IMR-90 (cell line): Measurements from ENCODE around the gene ZNF236. TPM values are rescaled to one million over a fixed set of nuclear protein-coding genes. Genes with fewer than 3 reads are reported as not detected.

Experiments used
- ATAC-seq: fragments of 200-7000 bp; cut with Tn5 transposase; 2 replicates; pipeline ENCODE4 v1.9.1; 2020; ENCODE audit warnings: low read depth, mild to moderate bottlenecking, moderate library complexity
- BruUV-seq: library from RNA; stranded (reverse); fragments of 400-500 nt; replicated peaks from 2 replicates; lab custom pipeline; 2021; lab: Mats Ljungman, UMichigan
- CTCF ChIA-PET: fragments of 300-600 bp; formaldehyde crosslinking; extraction: SDS; loops from one replicate; lab custom pipeline; 2021; ENCODE audit warnings: antibody characterized with exemption; lab: Yijun Ruan, JAX
- POLR2A ChIA-PET: fragments of 300-600 bp; sonication (Branson Sonifier 250); formaldehyde crosslinking; loops from one replicate; lab custom pipeline; 2022; ENCODE audit warnings: antibody characterized with exemption; ENCODE audit not compliant: unreplicated experiment; lab: Charles Lee
- DNase-seq: peaks from one replicate; pipeline ENCODE4 v3.0.0; 2013
- H2AFZ ChIP-seq: replicated peaks from 2 replicates; pipeline ENCODE3; 2013; ENCODE audit warnings: low read length, mild to moderate bottlenecking; ENCODE audit not compliant: poor library complexity
- H2AK5ac ChIP-seq: 2 replicates; pipeline ENCODE4 v1.6.1; 2013; ENCODE audit warnings: low read depth, low read length, inconsistent platforms
- H2AK9ac ChIP-seq: replicated peaks from 2 replicates; pipeline ENCODE3; 2013; ENCODE audit warnings: mild to moderate bottlenecking, low read depth, low read length, moderate library complexity; ENCODE audit not compliant: poor library complexity
- H2BK120ac ChIP-seq: 2 replicates; pipeline ENCODE4 v1.6.1; 2013; ENCODE audit warnings: low read depth, low read length, inconsistent platforms
- H2BK15ac ChIP-seq: 3 replicates; pipeline ENCODE4 v1.6.1; 2013; ENCODE audit warnings: low read depth, low read length, inconsistent platforms
- H2BK20ac ChIP-seq: 2 replicates; pipeline ENCODE4 v1.6.1; 2013; ENCODE audit warnings: low read depth, mild to moderate bottlenecking, inconsistent platforms, low read length, moderate library complexity
- H2BK5ac ChIP-seq: 2 replicates; pipeline ENCODE4 v1.6.1; 2013; ENCODE audit warnings: mild to moderate bottlenecking, low read depth, low read length, inconsistent platforms; ENCODE audit not compliant: poor library complexity, severe bottlenecking
- H3K14ac ChIP-seq: replicated peaks from 2 replicates; pipeline ENCODE4 v1.6.1; 2013; ENCODE audit warnings: low read depth, low read length, inconsistent platforms
- H3K18ac ChIP-seq: 2 replicates; pipeline ENCODE4 v1.6.1; 2013; ENCODE audit warnings: low read depth, low read length, control low read depth
- H3K23ac ChIP-seq: 2 replicates; pipeline ENCODE4 v1.6.1; 2013; ENCODE audit warnings: low read depth, low read length, inconsistent platforms
- H3K27ac ChIP-seq: 2 replicates; pipeline ENCODE4 v1.5.1; 2013; ENCODE audit warnings: mild to moderate bottlenecking, control low read depth, low read length; ENCODE audit not compliant: insufficient read depth
- H3K27me3 ChIP-seq: 2 replicates; pipeline ENCODE4 v1.6.1; 2013; ENCODE audit warnings: low read length; ENCODE audit not compliant: control insufficient read depth, insufficient read depth
- H3K36me3 ChIP-seq: 2 replicates; pipeline ENCODE4 v1.6.1; 2013; ENCODE audit warnings: low read length, mixed read lengths; ENCODE audit not compliant: control insufficient read depth, insufficient read depth
- H3K4ac ChIP-seq: 2 replicates; pipeline ENCODE4 v1.6.1; 2013; ENCODE audit warnings: low read depth, low read length, inconsistent platforms
- H3K4me1 ChIP-seq: 2 replicates; pipeline ENCODE4 v1.6.1; 2013; ENCODE audit warnings: low read length, mixed read lengths; ENCODE audit not compliant: control insufficient read depth, insufficient read depth
- H3K4me2 ChIP-seq: 2 replicates; pipeline ENCODE4 v1.6.1; 2013; ENCODE audit warnings: low read depth, mild to moderate bottlenecking, control low read depth, low read length, moderate library complexity
- H3K4me3 ChIP-seq: 2 replicates; pipeline ENCODE4 v1.5.1; 2013; ENCODE audit warnings: low read depth, mild to moderate bottlenecking, control low read depth, low read length, moderate library complexity; ENCODE audit not compliant: insufficient read depth
- H3K56ac ChIP-seq: 2 replicates; pipeline ENCODE4 v1.6.1; 2013; ENCODE audit warnings: low read length, inconsistent platforms; ENCODE audit not compliant: insufficient read depth; ENCODE audit errors: extremely low read depth
- H3K79me1 ChIP-seq, 2 experiments: 2 replicates each; pipeline ENCODE4 v1.6.1; 2013; ENCODE audit warnings: low read length in 2 of 2, inconsistent platforms in 1 of 2, low read depth in 1 of 2
- H3K9ac ChIP-seq: 2 replicates; pipeline ENCODE4 v1.6.1; 2013; ENCODE audit warnings: low read depth, low read length, control low read depth
- H3K9me1 ChIP-seq: 2 replicates; pipeline ENCODE4 v1.6.1; 2013; ENCODE audit warnings: low read length, inconsistent platforms; ENCODE audit not compliant: insufficient read depth
- H3K9me3 ChIP-seq: 2 replicates; pipeline ENCODE4 v1.6.1; 2013; ENCODE audit warnings: low read length; ENCODE audit not compliant: control insufficient read depth, insufficient read depth
- H4K20me1 ChIP-seq: 2 replicates; pipeline ENCODE4 v1.6.1; 2013; ENCODE audit warnings: low read length, inconsistent platforms; ENCODE audit not compliant: insufficient read depth
- H4K5ac ChIP-seq: 2 replicates; pipeline ENCODE4 v1.6.1; 2013; ENCODE audit warnings: mild to moderate bottlenecking, low read depth, low read length, control low read depth
- H4K8ac ChIP-seq, 2 experiments: 2 replicates each; pipeline ENCODE4 v1.6.1; 2013; ENCODE audit warnings: low read depth in 2 of 2, low read length in 2 of 2, control low read depth in 1 of 2, inconsistent platforms in 1 of 2
- H4K91ac ChIP-seq: 2 replicates; pipeline ENCODE4 v1.6.1; 2013; ENCODE audit warnings: low read depth, low read length, inconsistent platforms; ENCODE audit not compliant: insufficient read depth
- BHLHE40 ChIP-seq: fragments of 150-350 bp; IDR thresholded peaks from 2 replicates; pipeline ENCODE4 v1.6.1; 2016; ENCODE audit warnings: mild to moderate bottlenecking, low read depth, low read length
- CEBPB ChIP-seq: IDR thresholded peaks from 2 replicates; pipeline ENCODE4 v1.6.1; 2012; ENCODE audit warnings: low read depth, low read length, improper control_type of control experiment
- CTCF ChIP-seq: conservative IDR thresholded peaks from 2 replicates; pipeline ENCODE4 v1.5.1; 2012; ENCODE audit warnings: mild to moderate bottlenecking, low read depth, low read length, improper control_type of control experiment
- ELK1 ChIP-seq: fragments of 150-350 bp; IDR thresholded peaks from 2 replicates; pipeline ENCODE4 v1.6.1; 2016; ENCODE audit warnings: low read depth, mild to moderate bottlenecking, low read length, moderate library complexity, borderline replicate concordance
- MAZ ChIP-seq: IDR thresholded peaks from 2 replicates; pipeline ENCODE4 v1.6.1; 2012; ENCODE audit warnings: low read depth, mild to moderate bottlenecking, low read length, improper control_type of control experiment, moderate library complexity, borderline replicate concordance
- NFE2L2 ChIP-seq: fragments of 150-350 bp; IDR thresholded peaks from 2 replicates; pipeline ENCODE4 v1.6.1; 2016; ENCODE audit warnings: low read depth, mild to moderate bottlenecking, low read length
- POLR2A ChIP-seq: IDR thresholded peaks from 2 replicates; pipeline ENCODE4 v1.6.1; 2012; ENCODE audit warnings: mild to moderate bottlenecking, low read depth, low read length
- RAD21 ChIP-seq: IDR thresholded peaks from 2 replicates; pipeline ENCODE4 v1.6.1; 2012; ENCODE audit warnings: low read length, improper control_type of control experiment
- RCOR1 ChIP-seq: IDR thresholded peaks from 2 replicates; pipeline ENCODE4 v1.6.1; 2012; ENCODE audit warnings: mild to moderate bottlenecking, low read length, improper control_type of control experiment; ENCODE audit not compliant: insufficient replicate concordance
- RFX5 ChIP-seq: IDR thresholded peaks from 2 replicates; pipeline ENCODE4 v1.8.0; 2012; ENCODE audit warnings: low read depth, mild to moderate bottlenecking, low read length, moderate library complexity
- SMC3 ChIP-seq: fragments of 150-350 bp; IDR thresholded peaks from 2 replicates; pipeline ENCODE4 v1.6.1; 2016; ENCODE audit warnings: low read depth, mild to moderate bottlenecking, antibody characterized with exemption, low read length, moderate library complexity
- WGBS, 2 experiments: methylation state at CpG; one replicate each; pipeline versions ENCODE4 v1.1.5 to v1.1.7; 2013; ENCODE audit warnings: missing lambda C conversion rate in 2 of 2; ENCODE audit not compliant: insufficient read length in 1 of 2; ENCODE audit errors: extremely low coverage in 2 of 2; 5-methylcytosine and 5-hydroxymethylcytosine counted together
- dilution Hi-C: fragments of 300-500 bp; cut with HindIII; formaldehyde crosslinking; loops from one replicate; pipeline ENCODE4 v1.14.3; 2018; ENCODE audit warnings: low sequenced_read_pairs; ENCODE audit not compliant: unreplicated experiment
- in situ Hi-C: fragments of 300-500 bp; cut with MboI; formaldehyde crosslinking; loops from 3 replicates; pipeline ENCODE4 v1.14.3; 2019; ENCODE audit warnings: low sequenced_read_pairs, inconsistent platforms, mixed read lengths
- intact Hi-C: fragments of 100-400 bp; cut with micrococcal nuclease; formaldehyde crosslinking; loops from 2 replicates; pipeline ENCODE4 v1.10.0; 2022
- polyA plus RNA-seq, 3 experiments: library from polyadenylated mRNA; depleted of rRNA; stranded (reverse); fragments of >200 nt; gene quantifications; 2 replicates each; pipeline ENCODE4 v1.2.3, GENCODE V29; 2012; ENCODE audit warnings: low replicate concordance in 1 of 3
- total RNA-seq: library from RNA; depleted of rRNA; stranded (reverse); fragments of >200 nt; gene quantifications from 2 replicates; pipeline ENCODE4 v1.2.3, GENCODE V29; 2012

ZNF236 gene
- total and polyA plus RNA-seq, 2 of the 4 experiments (the other 2 are of a cell fraction) = 3.6 to 9.7 TPM

GRCh38 chr18:76938619-76939018 lies 116.3 kb downstream of the ZNF236 start:
- no peak for ATAC-seq
- 98% methylated on average over 5 of the region's 12 CpGs; no CpG with 5 or more reads in 1 of the 2 experiments for WGBS, 2 experiments

More at GRCh38 chr18:76938619-76939018, 116.3 kb downstream of the ZNF236 start:
- H3K9me3 ChIP-seq = no peaks in the 10 kb centered on the region
- no peak overlapping the region for H3K56ac ChIP-seq
- peaks cover 30% of the 10 kb centered on the region for H3K36me3 ChIP-seq
- H3K4me2 ChIP-seq = no peak overlapping the region
- no peaks in the 10 kb centered on the region for H3K27me3 ChIP-seq
- no peak overlapping the region for H2AK9ac ChIP-seq
- H4K8ac ChIP-seq = no peak overlapping the region
- no TSS peak for BruUV-seq
- no peak overlapping the region for H3K4ac ChIP-seq
- no peak overlapping the region for H3K27ac ChIP-seq
- dilution Hi-C loops (no loop called here), intact Hi-C loops (no loop called here), in situ Hi-C loops (no loop called here)
- H2BK5ac ChIP-seq = no peak overlapping the region
- DNase-seq = no peak
- H2BK20ac ChIP-seq = no peak overlapping the region
- no peak overlapping the region for H3K23ac ChIP-seq
- H4K91ac ChIP-seq = no peak overlapping the region
- H3K9ac ChIP-seq = no peak overlapping the region
- no peaks in the 10 kb centered on the region for H4K20me1 ChIP-seq
- H3K18ac ChIP-seq = no peak overlapping the region
- ChIA-PET POLR2A (no interaction called here), CTCF (no interaction called here)
- H2BK15ac ChIP-seq = no peak overlapping the region
- TF ChIP-seq CTCF (no peak), POLR2A (no peak), ELK1 (no peak), SMC3 (no peak), MAZ (no peak), NFE2L2 (no peak), CEBPB (no peak), RAD21 (no peak), RFX5 (no peak), BHLHE40 (no peak), RCOR1 (no peak)
- H3K4me1 ChIP-seq = no peaks in the 10 kb centered on the region
- H2AFZ ChIP-seq = no peak overlapping the region
- H3K4me3 ChIP-seq = no peak overlapping the region
- no peaks in the 10 kb centered on the region for H3K79me1 ChIP-seq
- no peak overlapping the region for H4K5ac ChIP-seq
- no peak overlapping the region for H3K14ac ChIP-seq
- H2AK5ac ChIP-seq = no peak overlapping the region
- H2BK120ac ChIP-seq = no peak overlapping the region
- peaks cover 3% of the 10 kb centered on the region; the same call in 1 of the 2 replicates for H3K9me1 ChIP-seq
